Measurements from ENCODE around the gene SUSD6. TPM values are rescaled to one million over a fixed set of nuclear protein-coding genes. Genes with fewer than 3 reads are reported as not detected.
"Not testable (repeated sequence)": the region's sequence is repeated elsewhere in the genome, so short reads cannot be mapped to it uniquely, and the experiment has no call there.

SUSD6 gene
- total RNA-seq, 1 experiment from 2014 or later = 32.1 TPM

- CTCF ChIA-PET = interaction anchor here (0.7 to 1.5 kb wide), 4 partner anchors 10 to 159 kb away, joined by 3 to 4 read pairs (median 4); no protein-coding TSS in a partner anchor
- no peak overlapping the region for H3K4me3 Mint-ChIP-seq (ENCODE audit: unreplicated experiment)
- POLR2A ChIA-PET = no interaction called here
- TF ChIP-seq, protein P1, sequence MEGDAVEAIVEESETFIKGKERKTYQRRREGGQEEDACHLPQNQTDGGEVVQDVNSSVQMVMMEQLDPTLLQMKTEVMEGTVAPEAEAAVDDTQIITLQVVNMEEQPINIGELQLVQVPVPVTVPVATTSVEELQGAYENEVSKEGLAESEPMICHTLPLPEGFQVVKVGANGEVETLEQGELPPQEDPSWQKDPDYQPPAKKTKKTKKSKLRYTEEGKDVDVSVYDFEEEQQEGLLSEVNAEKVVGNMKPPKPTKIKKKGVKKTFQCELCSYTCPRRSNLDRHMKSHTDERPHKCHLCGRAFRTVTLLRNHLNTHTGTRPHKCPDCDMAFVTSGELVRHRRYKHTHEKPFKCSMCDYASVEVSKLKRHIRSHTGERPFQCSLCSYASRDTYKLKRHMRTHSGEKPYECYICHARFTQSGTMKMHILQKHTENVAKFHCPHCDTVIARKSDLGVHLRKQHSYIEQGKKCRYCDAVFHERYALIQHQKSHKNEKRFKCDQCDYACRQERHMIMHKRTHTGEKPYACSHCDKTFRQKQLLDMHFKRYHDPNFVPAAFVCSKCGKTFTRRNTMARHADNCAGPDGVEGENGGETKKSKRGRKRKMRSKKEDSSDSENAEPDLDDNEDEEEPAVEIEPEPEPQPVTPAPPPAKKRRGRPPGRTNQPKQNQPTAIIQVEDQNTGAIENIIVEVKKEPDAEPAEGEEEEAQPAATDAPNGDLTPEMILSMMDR (IDR thresholded peaks at IDR 0.05; ENCODE audit: unreplicated experiment) = no peak
- no peak for DNase-seq (ENCODE audit: unreplicated experiment)
- H3K27ac Mint-ChIP-seq (ENCODE audit: low read depth, unreplicated experiment) = no peak overlapping the region
- peaks cover 31% of the 10 kb centered on the region for H3K4me1 Mint-ChIP-seq (ENCODE audit: insufficient read depth, unreplicated experiment)
- peaks cover 4% of the 10 kb centered on the region for H3K36me3 Mint-ChIP-seq (ENCODE audit: insufficient read depth, unreplicated experiment)
- BruUV-seq (replicated peaks) = no TSS peak
- intact Hi-C loops (cut with micrococcal nuclease) = no loop called here
- H3K9me3 Mint-ChIP-seq (ENCODE audit: unreplicated experiment) = no peaks in the 10 kb centered on the region
- H3K27me3 Mint-ChIP-seq (ENCODE audit: insufficient read depth, unreplicated experiment) = no peaks in the 10 kb centered on the region
Observed at GRCh38 chr14:69720912-69721311, 109.5 kb downstream of the SUSD6 start.

- no TSS peak for BruUV-seq (replicated peaks)
- DNase-seq (ENCODE audit: unreplicated experiment) = peak; percentile 79
- Mint-ChIP-seq H3K4me3 (ENCODE audit: unreplicated experiment) (peak overlapping the region; percentile 59), H3K4me1 (ENCODE audit: insufficient read depth, unreplicated experiment) (peaks cover 6% of the 10 kb centered on the region), H3K27ac (ENCODE audit: low read depth, unreplicated experiment) (no peak overlapping the region), H3K27me3 (ENCODE audit: insufficient read depth, unreplicated experiment) (no peaks in the 10 kb centered on the region), H3K36me3 (ENCODE audit: insufficient read depth, unreplicated experiment) (no peaks in the 10 kb centered on the region), H3K9me3 (ENCODE audit: unreplicated experiment) (no peaks in the 10 kb centered on the region)
- intact Hi-C loops (cut with micrococcal nuclease) = loop anchor here (1.0 to 2.0 kb wide), 3 partner anchors 124 to 192 kb away; no protein-coding TSS in a partner anchor
- ChIA-PET CTCF (interaction anchor here (0.6 to 7.9 kb wide), 38 partner anchors 8 to 1562 kb away, joined by 3 to 127 read pairs (median 4); partner anchors contain the start of gene CCDC177), POLR2A (interaction anchor here (0.6 to 2.0 kb wide), 3 partner anchors 114 to 142 kb away, joined by 3 to 5 read pairs (median 3); no protein-coding TSS in a partner anchor)
- TF ChIP-seq, protein P1 (IDR thresholded peaks at IDR 0.05; ENCODE audit: unreplicated experiment) = peak; percentile 94
Observed at GRCh38 chr14:69726761-69727511, 115.5 kb downstream of the SUSD6 start.

DNA sequence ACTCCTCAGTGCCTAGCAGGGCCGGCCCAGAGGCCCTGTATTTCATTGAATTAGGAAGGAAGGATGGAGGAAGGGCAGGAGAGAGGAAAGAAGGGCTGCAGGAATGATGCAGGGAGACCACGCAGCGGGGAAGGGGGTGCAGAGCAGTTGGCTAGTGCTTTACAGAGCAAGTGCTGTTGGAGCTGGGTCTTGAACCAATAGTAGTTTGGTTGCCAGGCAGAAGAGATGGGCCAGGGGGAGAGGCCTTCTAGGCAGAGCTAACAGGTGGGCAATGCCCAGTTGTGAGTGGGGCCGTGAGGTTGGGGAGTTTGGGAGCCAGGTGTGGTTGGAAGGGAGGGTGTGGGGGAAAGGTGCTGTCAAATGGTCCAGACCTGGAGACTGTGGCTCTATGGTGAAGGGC is 116.5 kb downstream of the SUSD6 start:
- Mint-ChIP-seq H3K27me3 (ENCODE audit: insufficient read depth, unreplicated experiment) (no peaks in the 10 kb centered on the region), H3K4me3 (ENCODE audit: unreplicated experiment) (no peak overlapping the region), H3K4me1 (ENCODE audit: insufficient read depth, unreplicated experiment) (peaks cover 6% of the 10 kb centered on the region), H3K36me3 (ENCODE audit: insufficient read depth, unreplicated experiment) (no peaks in the 10 kb centered on the region), H3K27ac (ENCODE audit: low read depth, unreplicated experiment) (no peak overlapping the region), H3K9me3 (ENCODE audit: unreplicated experiment) (no peaks in the 10 kb centered on the region)
- intact Hi-C loops (cut with micrococcal nuclease) = loop anchor here (1.0 to 2.0 kb wide), 3 partner anchors 125 to 193 kb away; no protein-coding TSS in a partner anchor
- POLR2A ChIA-PET = interaction anchor here (0.9 to 2.0 kb wide), 2 partner anchors 115 to 143 kb away, joined by 3 to 5 read pairs; no protein-coding TSS in a partner anchor
- no peak for DNase-seq (ENCODE audit: unreplicated experiment)
- no TSS peak for BruUV-seq (replicated peaks)
- CTCF ChIA-PET = interaction anchor here (0.6 to 7.9 kb wide), 21 partner anchors 9 to 461 kb away, joined by 3 to 127 read pairs (median 5); partner anchors contain the start of gene CCDC177
- TF ChIP-seq, protein P1 (IDR thresholded peaks at IDR 0.05; ENCODE audit: unreplicated experiment) = no peak

DNA sequence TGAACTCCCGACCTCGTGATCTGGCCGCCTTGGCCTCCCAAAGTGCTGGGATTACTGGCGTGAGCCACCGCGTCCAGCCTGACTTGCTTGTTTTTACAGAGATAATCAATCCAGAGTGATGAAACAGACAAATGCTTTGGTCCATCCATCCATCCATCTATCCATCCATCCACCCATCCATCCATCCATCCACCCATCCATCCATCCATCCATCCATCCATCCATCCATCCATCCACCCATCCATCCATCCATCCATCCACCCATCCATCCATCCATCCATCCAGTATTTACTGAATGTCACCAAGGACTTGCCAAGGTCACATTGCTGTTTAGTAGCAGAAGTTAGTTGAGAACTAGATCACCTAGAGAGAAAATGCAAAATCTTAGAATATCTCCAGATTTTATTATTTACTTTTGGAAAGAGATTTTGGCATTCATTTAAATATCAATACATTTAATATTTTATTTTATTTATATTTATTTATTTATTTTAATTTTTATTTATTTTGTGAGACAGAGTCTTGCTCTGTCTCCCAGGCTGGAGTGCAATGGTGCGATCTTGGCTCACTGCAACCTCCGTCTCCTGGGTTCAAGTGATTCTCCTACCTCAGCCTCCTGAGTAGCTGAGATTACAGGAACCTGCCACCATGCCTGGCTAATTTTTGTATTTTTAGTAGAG is 120.7 kb downstream of the SUSD6 start:
- H3K4me3 Mint-ChIP-seq (ENCODE audit: unreplicated experiment); H3K4me1 Mint-ChIP-seq (ENCODE audit: insufficient read depth, unreplicated experiment); H3K27ac Mint-ChIP-seq (ENCODE audit: low read depth, unreplicated experiment); POLR2A ChIA-PET; H3K27me3 Mint-ChIP-seq (ENCODE audit: insufficient read depth, unreplicated experiment); DNase-seq (ENCODE audit: unreplicated experiment); H3K36me3 Mint-ChIP-seq (ENCODE audit: insufficient read depth, unreplicated experiment); H3K9me3 Mint-ChIP-seq (ENCODE audit: unreplicated experiment); BruUV-seq (replicated peaks): not testable (repeated sequence)
- intact Hi-C loops (cut with micrococcal nuclease) = loop anchor here (10.0 kb wide), 1 partner anchor 583 kb away; no protein-coding TSS in a partner anchor
- CTCF ChIA-PET = interaction anchor here (1.1 to 7.9 kb wide), 4 partner anchors 138 to 296 kb away, joined by 3 to 127 read pairs (median 10); no protein-coding TSS in a partner anchor

- BruUV-seq (replicated peaks); POLR2A ChIA-PET; H3K9me3 Mint-ChIP-seq (ENCODE audit: unreplicated experiment); DNase-seq (ENCODE audit: unreplicated experiment); H3K4me3 Mint-ChIP-seq (ENCODE audit: unreplicated experiment); H3K36me3 Mint-ChIP-seq (ENCODE audit: insufficient read depth, unreplicated experiment); H3K27me3 Mint-ChIP-seq (ENCODE audit: insufficient read depth, unreplicated experiment); H3K27ac Mint-ChIP-seq (ENCODE audit: low read depth, unreplicated experiment); H3K4me1 Mint-ChIP-seq (ENCODE audit: insufficient read depth, unreplicated experiment): not testable (repeated sequence)
- CTCF ChIA-PET = interaction anchor here (1.7 kb wide), 1 partner anchor 9 kb away, joined by 8 read pairs; no protein-coding TSS in a partner anchor
- intact Hi-C loops (cut with micrococcal nuclease) = loop anchor here (10.0 kb wide), 1 partner anchor 578 kb away; no protein-coding TSS in a partner anchor
Observed at GRCh38 chr14:69736405-69736804, 125.0 kb downstream of the SUSD6 start.
